Mucosa of descending colon (tissue), 3 donors: ENCODE results near the gene GGT5. TPM values are rescaled to one million over a fixed set of nuclear protein-coding genes. Genes with fewer than 3 reads are reported as not detected.
"Not testable (repeated sequence)": the region's sequence is repeated elsewhere in the genome, so short reads cannot be mapped to it uniquely, and the experiment has no call there.

Source experiments
- ATAC-seq: fragments of 200-7000 bp; cut with Tn5 transposase; one replicate; pipeline ENCODE4 v1.9.1; 2020; ENCODE audit warnings: mild to moderate bottlenecking, moderate library complexity
- DNase-seq, 3 donors: peaks; one replicate each; pipeline ENCODE4 v3.0.0-alpha.2; 2020
- H3K36me3 ChIP-seq: fragments of 200-600 bp; one replicate; pipeline ENCODE4 v1.8.0; 2021; ENCODE audit warnings: low read depth, mild to moderate bottlenecking
- H3K4me1 ChIP-seq: fragments of 200-600 bp; one replicate; pipeline ENCODE4 v1.8.0; 2021; ENCODE audit warnings: low read depth, mild to moderate bottlenecking
- H3K4me3 ChIP-seq: fragments of 200-600 bp; one replicate; pipeline ENCODE4 v1.8.0; 2021; ENCODE audit warnings: mild to moderate bottlenecking
- H3K9me3 ChIP-seq: fragments of 200-600 bp; one replicate; pipeline ENCODE4 v1.8.0; 2021; ENCODE audit warnings: mild to moderate bottlenecking
- intact Hi-C, 2 donors: fragments of 100-400 bp; cut with DNase I in 1 of 2; cut with micrococcal nuclease in 1 of 2; formaldehyde crosslinking; loops; one replicate each; pipeline versions ENCODE4 v1.11.0 to v1.11.1; 2022; cut with DNase I, micrococcal nuclease
- total RNA-seq, 3 donors: library from RNA; stranded (reverse); fragmentation: NEBNext Ultra II Directional in 2 of 3; extraction: Animal tissue kit (Norgen Biotek cat#: 25700) in 2 of 3; gene quantifications; one replicate each; pipeline versions ENCODE4 v1.2.1 to v1.2.4, GENCODE V29; 2021 to 2023
- TF ChIP-seq, protein P1 (sequence below): fragments of 200-600 bp; IDR thresholded peaks from one replicate; pipeline ENCODE4 v1.8.0; 2022; ENCODE audit warnings: antibody characterized with exemption, mild to moderate bottlenecking
- donor health status: DM: no; HTN: no; CAD: no; lungs with moderate emphysema.
- donor health status: DM: no; HTN: no; CAD: no.
- donor health status: DM: no; HTN: yes; CAD: no.

The GGT5 gene
- total RNA-seq, 3 donors from 2014 or later = 2.3 to 14.7 (median 6.6) TPM

DNA sequence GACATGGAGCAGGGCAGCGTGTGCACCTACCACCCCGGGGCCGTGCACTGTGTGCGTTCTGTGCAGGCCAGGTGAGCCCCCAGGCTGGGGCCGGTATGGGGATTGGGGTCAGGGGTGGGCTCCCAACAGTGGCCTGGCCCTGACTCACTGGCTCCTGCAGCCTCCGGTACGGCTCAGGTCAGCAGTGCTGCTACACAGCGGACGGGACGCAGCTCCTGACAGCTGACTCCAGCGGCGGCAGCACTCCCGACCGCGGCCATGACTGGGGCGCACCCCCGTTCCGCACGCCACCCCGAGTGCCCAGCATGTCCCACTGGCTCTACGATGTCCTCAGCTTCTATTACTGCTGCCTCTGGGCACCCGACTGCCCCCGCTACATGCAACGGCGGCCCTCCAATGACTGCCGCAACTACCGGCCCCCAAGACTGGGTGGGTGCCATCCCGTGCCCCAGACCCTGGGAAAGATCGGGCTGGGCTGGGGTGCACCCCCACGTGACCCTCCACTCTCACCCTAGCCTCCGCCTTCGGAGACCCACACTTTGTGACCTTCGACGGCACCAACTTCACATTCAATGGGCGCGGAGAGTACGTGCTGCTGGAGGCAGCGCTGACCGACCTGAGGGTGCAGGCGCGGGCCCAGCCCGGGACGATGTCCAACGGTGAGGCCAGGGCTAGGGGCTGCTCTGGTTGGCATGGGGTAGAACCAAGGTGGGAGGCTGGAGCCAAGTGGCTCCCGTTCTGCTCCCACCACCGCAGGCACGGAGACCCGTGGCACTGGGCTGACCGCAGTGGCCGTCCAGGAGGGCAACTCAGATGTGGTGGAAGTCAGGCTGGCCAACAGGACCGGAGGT is 59.2 kb downstream of the GGT5 start:
- intact Hi-C loops = no loop called here
- ATAC-seq = no peak
- TF ChIP-seq, protein P1, sequence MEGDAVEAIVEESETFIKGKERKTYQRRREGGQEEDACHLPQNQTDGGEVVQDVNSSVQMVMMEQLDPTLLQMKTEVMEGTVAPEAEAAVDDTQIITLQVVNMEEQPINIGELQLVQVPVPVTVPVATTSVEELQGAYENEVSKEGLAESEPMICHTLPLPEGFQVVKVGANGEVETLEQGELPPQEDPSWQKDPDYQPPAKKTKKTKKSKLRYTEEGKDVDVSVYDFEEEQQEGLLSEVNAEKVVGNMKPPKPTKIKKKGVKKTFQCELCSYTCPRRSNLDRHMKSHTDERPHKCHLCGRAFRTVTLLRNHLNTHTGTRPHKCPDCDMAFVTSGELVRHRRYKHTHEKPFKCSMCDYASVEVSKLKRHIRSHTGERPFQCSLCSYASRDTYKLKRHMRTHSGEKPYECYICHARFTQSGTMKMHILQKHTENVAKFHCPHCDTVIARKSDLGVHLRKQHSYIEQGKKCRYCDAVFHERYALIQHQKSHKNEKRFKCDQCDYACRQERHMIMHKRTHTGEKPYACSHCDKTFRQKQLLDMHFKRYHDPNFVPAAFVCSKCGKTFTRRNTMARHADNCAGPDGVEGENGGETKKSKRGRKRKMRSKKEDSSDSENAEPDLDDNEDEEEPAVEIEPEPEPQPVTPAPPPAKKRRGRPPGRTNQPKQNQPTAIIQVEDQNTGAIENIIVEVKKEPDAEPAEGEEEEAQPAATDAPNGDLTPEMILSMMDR = no peak
- Histone ChIP-seq H3K4me1 (peaks cover 20% of the 10 kb centered on the region), H3K36me3 (no peaks in the 10 kb centered on the region), H3K4me3 (no peak overlapping the region), H3K9me3 (no peaks in the 10 kb centered on the region)
- DNase-seq = peak in 1 of 3 donors; percentile 52

DNA sequence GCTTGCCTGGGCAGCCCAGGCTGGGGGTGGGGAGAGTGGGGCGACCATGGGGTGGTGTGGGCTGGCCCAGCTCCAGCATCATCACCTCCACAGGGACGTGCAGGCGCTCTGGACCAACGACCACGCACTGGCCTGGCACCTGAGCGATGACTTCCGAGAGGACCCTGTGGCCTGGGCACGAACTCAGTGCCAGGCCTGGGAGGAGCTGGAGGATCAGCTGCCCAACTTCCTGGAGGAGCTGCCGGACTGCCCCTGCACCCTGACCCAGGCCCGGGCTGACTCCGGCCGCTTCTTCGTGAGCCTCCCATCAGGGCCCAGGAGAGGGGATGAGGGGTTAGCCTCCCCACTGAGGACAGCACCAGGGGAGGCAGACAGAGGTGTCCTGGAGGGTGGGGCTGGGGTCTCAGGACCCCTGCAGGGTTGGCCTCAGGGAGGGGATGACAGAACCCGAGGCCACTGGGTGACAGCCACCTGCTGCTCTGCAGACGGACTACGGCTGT is 59.8 kb downstream of the GGT5 start:
- no peak overlapping the region for H3K4me3 ChIP-seq
- peaks cover 20% of the 10 kb centered on the region for H3K4me1 ChIP-seq
- TF ChIP-seq, protein P1 = no peak
- intact Hi-C loops = no loop called here
- ATAC-seq = no peak
- H3K9me3 ChIP-seq = no peaks in the 10 kb centered on the region
- DNase-seq = peak in 1 of 3 donors; percentile 37
- H3K36me3 ChIP-seq = no peaks in the 10 kb centered on the region

DNA sequence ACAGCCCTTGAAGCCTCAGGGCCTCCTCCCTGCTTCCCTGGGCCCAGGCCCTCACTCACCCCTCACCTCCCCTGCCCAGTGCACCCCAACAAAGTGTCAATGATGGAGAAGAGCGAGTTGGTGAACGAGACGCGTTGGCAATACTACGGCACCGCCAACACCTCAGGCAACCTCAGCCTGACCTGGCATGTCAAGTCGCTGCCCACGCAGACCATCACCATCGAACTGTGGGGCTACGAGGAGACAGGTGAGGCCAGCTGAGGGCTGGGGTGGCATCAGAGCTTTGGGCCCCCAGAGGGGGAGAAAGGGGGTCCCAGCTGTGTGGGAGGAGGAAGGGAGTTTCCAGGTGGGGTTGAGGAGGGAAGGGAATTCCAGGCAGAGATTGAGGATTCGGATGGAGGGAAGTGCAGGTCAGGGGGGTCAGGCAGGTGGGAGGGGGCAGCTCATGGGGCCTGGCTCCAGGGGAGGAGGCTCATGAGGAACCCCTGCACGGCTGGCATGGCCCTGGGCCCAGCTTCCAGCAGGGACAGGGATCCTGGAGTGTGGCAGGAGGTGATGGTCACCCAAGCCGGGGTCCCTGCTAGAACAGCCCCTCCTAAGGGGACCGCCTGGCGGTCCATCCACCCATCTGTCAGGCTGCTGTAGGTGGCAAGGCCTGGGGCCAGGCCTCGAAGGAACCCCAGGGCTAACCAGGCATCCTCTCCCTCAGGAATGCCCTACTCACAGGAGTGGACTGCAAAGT is 60.7 kb downstream of the GGT5 start:
- H3K36me3 ChIP-seq = no peaks in the 10 kb centered on the region
- peaks cover 13% of the 10 kb centered on the region for H3K4me1 ChIP-seq
- intact Hi-C loops = no loop called here
- ATAC-seq = no peak
- H3K4me3 ChIP-seq = no peak overlapping the region
- H3K9me3 ChIP-seq = no peaks in the 10 kb centered on the region
- DNase-seq = peak in 1 of 3 donors; percentile 39
- TF ChIP-seq, protein P1 = no peak

DNA sequence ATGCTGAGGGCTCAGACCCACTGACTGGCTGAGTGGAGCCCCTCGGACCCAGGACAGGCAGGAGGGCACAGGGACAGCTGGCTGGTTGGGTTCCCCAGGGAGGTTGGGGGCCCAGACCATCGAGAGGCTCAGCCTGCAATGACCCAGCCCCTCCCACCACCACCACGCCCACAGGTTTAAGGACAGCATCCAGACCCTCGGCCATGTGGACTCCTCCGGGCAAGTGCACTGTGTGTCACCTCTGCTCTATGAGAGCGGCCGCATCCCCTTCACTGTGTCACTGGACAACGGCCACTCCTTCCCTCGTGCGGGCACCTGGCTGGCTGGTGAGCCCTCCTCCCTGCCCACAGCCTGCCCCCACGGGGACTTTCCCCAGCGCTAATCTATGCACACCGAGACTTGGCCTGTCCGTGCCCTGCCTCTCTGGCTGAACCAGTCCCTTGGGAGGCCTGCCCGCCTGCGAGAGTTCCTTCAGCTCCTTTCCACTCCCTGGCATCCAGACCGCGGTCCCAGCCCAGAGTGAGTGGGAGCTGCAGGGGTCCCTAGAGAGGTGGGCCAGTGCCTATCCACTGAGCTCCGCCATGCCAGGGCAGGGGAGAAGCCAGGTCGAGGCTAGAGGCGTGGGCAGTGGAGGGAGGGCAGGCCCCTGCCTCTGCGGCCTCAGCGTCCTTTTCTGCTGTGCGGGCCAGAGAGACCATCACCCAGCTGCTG is 61.4 kb downstream of the GGT5 start:
- intact Hi-C loops = no loop called here
- no peak for ATAC-seq
- DNase-seq = peak in 1 of 3 donors; percentile 48
- Histone ChIP-seq H3K9me3 (no peaks in the 10 kb centered on the region), H3K36me3 (no peaks in the 10 kb centered on the region), H3K4me3 (no peak overlapping the region), H3K4me1 (peaks cover 13% of the 10 kb centered on the region)
- TF ChIP-seq, protein P1 = no peak

DNA sequence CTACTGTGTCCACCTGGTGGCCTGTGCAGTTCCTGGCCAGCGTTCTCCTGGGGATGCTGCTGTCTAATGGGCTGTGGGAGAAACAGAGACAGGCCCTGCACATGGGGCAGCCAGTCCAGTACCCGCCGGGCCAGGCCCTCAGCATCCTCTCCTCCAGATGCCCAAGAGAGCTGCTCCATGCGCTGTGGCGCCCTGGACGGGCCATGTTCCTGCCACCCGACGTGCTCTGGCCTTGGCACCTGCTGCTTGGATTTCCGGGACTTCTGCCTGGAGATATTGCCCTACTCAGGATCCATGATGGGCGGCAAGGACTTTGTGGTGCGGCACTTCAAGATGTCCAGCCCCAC is 62.0 kb downstream of the GGT5 start:
- peaks cover 13% of the 10 kb centered on the region for H3K4me1 ChIP-seq
- peak in 1 of 3 donors; percentile 36 for DNase-seq
- H3K4me3 ChIP-seq, ATAC-seq, H3K9me3 ChIP-seq, intact Hi-C loops, H3K36me3 ChIP-seq: not testable (repeated sequence)
